Right kidney (tissue), 1 donor: ENCODE measurements around the gene FMNL3.
"Not testable (repeated sequence)": the region's sequence is repeated elsewhere in the genome, so short reads cannot be mapped to it uniquely, and the experiment has no call there.

Experiments used
- DNase-seq: peaks from one replicate; pipeline ENCODE4 v3.0.0-alpha.2; 2016

FMNL3 gene

GRCh38 chr12:49632986-49633702, 74.1 kb downstream of the FMNL3 start:
- DNase-seq: no peak

- DNase-seq: no peak
Observed at GRCh38 chr12:49632401-49632800, 74.8 kb downstream of the FMNL3 start.

- no peak for DNase-seq
Observed at GRCh38 chr12:49631336-49631907, 75.8 kb downstream of the FMNL3 start.

GRCh38 chr12:49627752-49628360, 79.3 kb downstream of the FMNL3 start:
- DNase-seq: no peak

- DNase-seq: no peak
Observed at GRCh38 chr12:49626836-49627235, 80.4 kb downstream of the FMNL3 start.

GRCh38 chr12:49626169-49626835, 80.9 kb downstream of the FMNL3 start:
- DNase-seq: no peak

- no peak for DNase-seq
Observed at GRCh38 chr12:49624921-49625577, 82.2 kb downstream of the FMNL3 start.

GRCh38 chr12:49623142-49623904, 83.9 kb downstream of the FMNL3 start, which contains the start of gene PRPF40B:
TSS of gene PRPF40B (plus strand) at chr12:49623561. CDS start at chr12:49623591, 30 bp downstream.
- peak; percentile 81 for DNase-seq

- DNase-seq: no peak
Observed at GRCh38 chr12:49622501-49623141, 84.6 kb downstream of the FMNL3 start.

- DNase-seq: no peak
Observed at GRCh38 chr12:49621651-49622500, 85.3 kb downstream of the FMNL3 start.

- DNase-seq: no peak
Observed at GRCh38 chr12:49619286-49619685, 87.9 kb downstream of the FMNL3 start.

- no peak for DNase-seq
Observed at GRCh38 chr12:49618576-49618975, 88.6 kb downstream of the FMNL3 start.

- DNase-seq: no peak
Observed at GRCh38 chr12:49616533-49617219, 90.5 kb downstream of the FMNL3 start.

- no peak for DNase-seq
Observed at GRCh38 chr12:49615725-49616124, 91.5 kb downstream of the FMNL3 start.

- DNase-seq: no peak
Observed at GRCh38 chr12:49612210-49612609, 95.0 kb downstream of the FMNL3 start.

GRCh38 chr12:49610785-49611184, 96.4 kb downstream of the FMNL3 start:
- not testable (repeated sequence) for DNase-seq

GRCh38 chr12:49609875-49610154, 97.4 kb downstream of the FMNL3 start:
- no peak for DNase-seq

GRCh38 chr12:49609059-49609874, 97.9 kb downstream of the FMNL3 start:
- DNase-seq: no peak

GRCh38 chr12:49605539-49605938, 101.7 kb downstream of the FMNL3 start, which contains the start of gene FAM186B:
TSS of gene FAM186B (minus strand) at chr12:49605639. CDS start at chr12:49605477, 162 bp downstream.
- not testable (repeated sequence) for DNase-seq
